Fibroblast of skin of abdomen (primary cell): ENCODE results near the gene SPRR4.
"Not testable (repeated sequence)": the region's sequence is repeated elsewhere in the genome, so short reads cannot be mapped to it uniquely, and the experiment has no call there.

Experiments
- DNase-seq: peaks from one replicate; pipeline ENCODE4 v3.0.0-alpha.2; 2013

Gene SPRR4

DNA sequence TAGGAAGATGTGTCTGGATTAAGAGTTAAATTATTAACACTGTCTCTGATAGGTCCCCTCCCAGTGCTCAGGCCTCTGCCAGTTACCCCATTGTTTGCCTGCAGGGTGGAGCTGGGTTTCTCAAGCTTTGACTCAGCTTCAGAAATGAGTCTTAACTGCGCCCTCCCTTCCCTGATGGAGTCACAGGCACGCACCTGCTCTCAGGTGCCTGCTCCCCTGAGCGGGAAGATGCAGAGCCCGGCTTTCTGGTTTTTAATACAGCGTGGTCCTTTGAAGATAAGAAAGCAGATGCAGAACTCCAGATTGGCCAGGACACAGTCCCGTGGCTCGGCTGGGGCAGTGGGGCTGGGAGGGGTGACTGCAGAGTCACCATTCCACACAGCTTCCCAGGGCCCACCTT is 3.2 kb upstream of the SPRR4 start:
- DNase-seq, result no peak

DNA sequence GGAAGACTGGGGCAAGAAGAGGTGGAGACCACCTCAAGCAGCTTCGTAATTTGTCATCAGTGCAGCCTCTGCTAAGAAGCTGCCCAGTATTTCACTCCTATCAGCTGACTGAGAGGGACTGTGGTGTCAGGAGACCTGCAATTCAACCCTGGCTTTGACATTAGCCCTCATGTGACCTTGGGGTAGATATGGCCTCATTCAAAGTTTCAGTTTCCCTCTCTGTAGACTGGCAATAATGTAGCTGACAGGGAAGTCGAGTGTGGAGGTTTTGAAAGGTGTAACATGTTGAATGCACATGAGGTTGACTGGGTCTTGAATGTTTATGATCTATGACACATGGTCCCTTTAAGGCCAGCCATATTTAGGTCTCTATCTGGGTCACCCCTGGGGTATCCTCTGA is 2.2 kb upstream of the SPRR4 start:
- DNase-seq, result no peak

- DNase-seq, result no peak
These were observed 1.4 kb upstream of the SPRR4 start for GRCh38 chr1:152969036-152969435.

GRCh38 chr1:152972196-152972886 is 1.9 kb downstream of the SPRR4 start:
- DNase-seq, result no peak

- no peak for DNase-seq
These were observed 6.2 kb downstream of the SPRR4 start for GRCh38 chr1:152976688-152977087.

DNA sequence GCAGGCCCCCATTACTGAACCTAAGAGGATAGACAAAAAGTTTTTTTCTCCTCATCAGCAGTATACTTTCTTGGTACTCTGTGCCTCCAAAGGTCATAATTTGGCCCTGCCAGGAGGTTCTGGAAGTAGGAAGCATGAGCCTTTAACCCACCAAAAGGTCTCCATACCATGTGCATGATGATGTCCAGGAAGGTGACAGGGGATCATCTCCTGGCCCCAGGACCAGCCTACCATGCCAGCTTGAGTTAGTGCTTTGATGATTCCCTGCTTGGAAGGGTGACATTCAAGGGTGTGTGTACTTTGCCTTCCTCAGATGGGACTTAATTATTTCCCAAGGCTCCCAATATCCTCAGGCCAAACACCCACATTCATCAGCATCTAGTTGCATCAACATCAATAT is 7.2 kb downstream of the SPRR4 start:
- DNase-seq, result no peak

DNA sequence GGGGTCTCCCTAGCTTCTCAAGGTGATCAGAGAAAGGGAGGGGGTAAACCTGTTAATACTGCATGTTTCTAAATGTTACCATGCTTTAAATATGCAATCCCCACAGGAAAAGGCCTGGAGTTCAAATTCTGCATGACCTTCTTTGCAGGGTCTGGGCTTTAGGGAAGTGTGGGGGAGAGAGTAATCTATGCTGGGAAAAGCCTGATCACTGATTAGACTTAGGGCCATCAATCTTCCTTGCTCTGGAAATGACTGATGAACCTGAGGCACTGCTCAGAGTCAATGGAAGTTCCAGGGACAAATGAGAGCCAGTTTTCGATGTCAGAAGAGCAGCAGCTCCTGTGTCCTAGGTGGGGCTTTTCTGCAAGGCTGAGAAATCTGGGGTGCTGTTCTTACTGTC is 10.2 kb downstream of the SPRR4 start:
- no peak for DNase-seq

DNA sequence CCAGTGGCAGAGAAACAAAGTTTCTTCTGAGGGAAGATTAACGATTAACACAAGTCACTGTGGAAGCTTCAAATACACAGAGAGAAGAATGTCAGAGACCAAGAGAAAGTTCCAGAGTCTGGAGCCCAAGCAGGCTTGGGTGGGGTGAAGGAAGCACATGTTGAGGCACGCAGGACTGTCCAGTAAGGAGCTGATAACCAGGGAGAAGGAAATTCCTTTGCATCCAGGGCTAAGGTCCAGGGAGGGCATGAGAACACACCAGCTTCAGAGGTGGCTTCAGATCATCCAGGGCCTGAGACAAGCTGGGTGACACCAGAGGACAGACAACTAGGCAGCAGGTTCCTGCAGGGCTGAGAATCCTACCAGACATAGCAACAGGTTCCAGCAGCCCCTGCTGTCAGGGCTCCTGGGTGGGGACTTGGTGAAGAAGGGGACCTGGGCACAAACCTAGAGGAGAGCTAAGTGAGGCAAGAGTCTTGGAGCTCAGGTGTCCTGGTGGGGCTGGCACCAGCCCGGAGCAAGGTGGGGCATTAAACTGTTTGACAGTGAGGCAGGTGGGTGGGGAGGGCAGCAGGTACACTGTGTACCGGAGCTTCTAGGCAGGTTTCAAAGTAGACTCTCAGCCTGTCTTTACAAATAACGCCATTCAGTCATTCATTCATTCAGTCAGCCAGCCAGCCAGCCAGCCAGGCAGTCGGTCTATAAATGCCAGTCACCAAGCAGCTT is 10.9 kb downstream of the SPRR4 start:
- no peak for DNase-seq

GRCh38 chr1:152982076-152982475 is 11.6 kb downstream of the SPRR4 start:
- DNase-seq, result no peak

- DNase-seq, result no peak
These were observed 12.8 kb downstream of the SPRR4 start for GRCh38 chr1:152983234-152983633.

GRCh38 chr1:152983743-152984142 is 13.3 kb downstream of the SPRR4 start, which contains the start of gene SPRR1A:
SPRR1A (plus strand) TSS chr1:152984081; CDS start chr1:152985231, 1,150 bp downstream.
- no peak for DNase-seq

GRCh38 chr1:152986578-152986977 is 16.1 kb downstream of the SPRR4 start:
- no peak for DNase-seq

- no peak for DNase-seq
These were observed 22.7 kb downstream of the SPRR4 start for GRCh38 chr1:152993186-152993585.

DNA sequence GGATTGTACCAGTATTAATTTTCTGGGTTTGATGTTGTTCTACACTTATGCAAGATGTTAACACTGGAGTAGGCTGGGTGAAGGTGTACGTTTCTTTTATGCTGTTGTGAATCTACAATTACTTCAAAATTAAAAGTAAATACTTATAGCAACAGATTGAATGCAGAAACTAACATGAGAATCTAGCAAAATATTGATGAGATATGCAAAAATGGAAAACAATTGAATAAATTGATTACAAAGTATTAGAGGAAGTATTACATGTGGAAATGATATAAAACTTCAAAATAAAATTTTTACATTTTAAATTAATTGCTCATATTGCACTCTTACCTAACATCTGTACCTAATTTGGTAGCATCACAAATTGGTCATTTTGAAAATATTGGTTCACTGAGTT is 25.4 kb downstream of the SPRR4 start:
- DNase-seq, result no peak

DNA sequence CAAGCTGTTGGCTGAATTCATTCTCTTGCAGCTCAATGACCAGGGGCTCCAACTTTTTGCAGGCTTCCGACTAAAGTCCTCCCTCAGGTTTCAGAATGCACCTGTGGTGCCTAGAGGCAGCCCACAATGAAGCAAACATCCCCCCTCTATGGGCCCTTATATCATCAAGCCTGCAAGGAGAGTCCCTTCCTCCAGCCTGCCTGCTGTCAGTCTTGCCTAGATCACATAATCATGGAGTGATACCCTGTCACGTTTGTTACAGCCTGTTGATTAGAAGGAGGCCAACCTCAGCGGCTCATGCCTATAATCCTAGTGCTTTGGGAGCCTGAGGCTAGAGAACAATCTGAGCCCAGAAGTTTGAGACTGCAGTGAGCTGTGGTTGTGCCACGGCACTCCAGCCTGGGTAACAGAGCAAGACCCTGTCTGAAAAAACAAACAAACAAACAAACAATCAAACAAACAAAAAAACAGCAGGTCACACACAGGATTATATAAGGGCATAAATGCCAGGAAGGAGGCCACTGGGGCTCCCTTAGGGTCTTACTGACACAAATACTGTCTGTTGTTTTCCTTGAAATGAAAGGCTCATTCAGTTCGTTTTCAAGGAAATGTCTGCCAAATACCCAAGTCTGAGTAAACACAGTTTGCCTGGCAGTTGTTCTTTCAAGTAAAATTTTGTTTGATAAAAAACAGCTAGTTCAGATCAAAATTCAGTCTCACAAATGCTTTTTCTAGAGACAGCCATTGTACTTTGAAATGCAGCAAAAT is 26.4 kb downstream of the SPRR4 start:
- no peak for DNase-seq

- no peak for DNase-seq
These were observed 27.5 kb downstream of the SPRR4 start for GRCh38 chr1:152997901-152998300.

DNA sequence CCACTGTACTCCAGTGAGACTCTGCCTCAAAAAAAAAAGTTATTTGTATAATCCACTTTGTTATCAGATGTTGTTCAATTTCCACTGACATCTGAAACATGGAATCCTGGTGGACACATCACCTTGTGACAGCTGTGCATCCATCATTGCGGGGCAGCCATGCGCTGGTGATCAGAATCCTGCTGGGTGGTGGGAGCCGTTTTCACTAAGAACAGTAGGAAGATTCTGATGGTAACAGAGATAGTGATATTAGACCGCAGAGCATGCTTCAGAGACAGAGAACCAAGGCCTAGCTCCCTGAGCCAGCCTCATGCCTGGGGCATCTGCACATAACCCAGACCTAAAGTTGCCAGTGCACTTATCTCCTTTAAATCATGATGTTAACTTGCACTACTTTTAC is 28.0 kb downstream of the SPRR4 start:
- no peak for DNase-seq

- DNase-seq, result no peak
These were observed 29.4 kb downstream of the SPRR4 start for GRCh38 chr1:152999818-153000217.

DNA sequence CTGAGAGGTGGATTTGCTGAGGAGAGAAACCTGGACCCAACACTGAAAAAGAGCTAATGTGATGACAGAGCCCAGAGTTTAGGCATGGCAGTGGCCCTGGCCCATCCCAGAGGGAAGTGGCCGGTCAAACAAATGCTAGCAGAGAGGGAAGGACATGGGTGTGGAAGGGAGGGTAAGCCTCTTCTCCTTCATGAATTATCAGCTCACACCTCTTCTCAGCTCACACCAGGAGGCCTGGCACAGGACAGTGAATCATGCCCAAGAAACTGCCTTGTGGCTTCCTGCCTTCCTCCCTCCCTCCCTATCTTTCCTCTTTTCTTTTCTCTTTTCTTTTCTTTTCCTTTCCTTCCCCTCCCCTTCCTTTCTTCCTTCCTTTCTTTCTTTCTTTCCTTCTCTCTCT is 29.8 kb downstream of the SPRR4 start:
- no peak for DNase-seq

GRCh38 chr1:153001382-153001781 is 30.9 kb downstream of the SPRR4 start, which contains the start of gene SPRR3:
SPRR3 (plus strand) TSS chr1:153001749; CDS start chr1:153003021, 1,272 bp downstream.
- DNase-seq, result no peak

DNA sequence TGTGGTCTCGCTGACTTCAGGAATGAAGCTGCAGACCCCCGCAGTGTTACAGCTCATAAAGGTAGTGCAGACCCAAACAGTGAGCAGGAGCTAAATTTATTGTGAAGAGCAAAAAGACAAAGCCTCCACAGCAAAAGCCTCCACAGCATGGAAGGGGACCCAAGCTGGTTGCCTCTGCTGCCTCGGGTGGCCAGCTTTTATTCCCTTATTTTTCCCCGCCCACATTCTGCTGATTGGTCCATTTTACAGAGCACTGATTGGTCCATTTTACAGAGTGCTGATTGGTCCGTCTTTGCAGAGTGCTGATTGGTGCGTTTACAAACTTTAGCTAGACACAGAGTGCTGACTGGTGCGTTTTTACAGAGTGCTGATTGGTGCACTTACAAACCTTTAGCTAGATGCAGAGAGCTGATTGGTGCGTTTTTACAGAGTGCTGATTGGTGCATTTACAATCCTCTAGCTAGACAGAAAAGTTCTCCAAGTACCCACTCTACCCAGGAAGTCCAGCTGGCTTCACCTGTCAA is 40.8 kb downstream of the SPRR4 start:
- DNase-seq, result not testable (repeated sequence)

GRCh38 chr1:153021829-153022228 is 51.4 kb downstream of the SPRR4 start:
- not testable (repeated sequence) for DNase-seq
